ENCODE results near the gene RNF207.

The RNF207 gene

DNA sequence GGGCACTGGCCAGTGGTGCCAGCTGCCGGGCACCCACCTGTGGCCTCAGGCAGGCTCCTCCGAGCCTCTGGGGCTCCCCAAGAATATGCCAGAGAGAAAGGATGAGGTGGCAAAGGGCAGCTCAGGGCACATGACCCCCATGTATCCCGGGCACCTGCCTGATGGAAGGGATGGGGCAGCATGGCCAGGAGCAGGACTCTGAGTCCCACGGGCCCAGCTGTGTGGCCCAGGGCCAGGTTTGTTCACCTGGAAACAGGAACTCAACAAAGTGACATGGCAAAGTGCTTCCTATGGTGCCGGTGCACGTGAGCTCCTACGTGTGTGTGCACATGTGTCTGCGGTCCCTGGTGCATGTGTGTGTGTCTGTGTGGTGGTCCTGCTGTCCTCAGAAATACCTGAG lies 64.5 kb downstream of the RNF207 start:
- no peak overlapping the region for H3K27ac Mint-ChIP-seq
- H3K36me3 Mint-ChIP-seq, result no peaks in the 10 kb centered on the region
- ATAC-seq, result no peak
- H3K4me1 Mint-ChIP-seq, result no peaks in the 10 kb centered on the region
- H3K27me3 Mint-ChIP-seq, result no peaks in the 10 kb centered on the region
- no peak overlapping the region for H3K4me3 Mint-ChIP-seq
- H3K9me3 Mint-ChIP-seq, result no peaks in the 10 kb centered on the region
